Natural killer cell (primary cell): Measurements from ENCODE around the gene ABCB1. TPM values are rescaled to one million over a fixed set of nuclear protein-coding genes. Genes with fewer than 3 reads are reported as not detected.

ENCODE experiments used
- ATAC-seq, 3 donors: fragments of 150-1000 bp in 2 of 3; fragments of 200-7000 bp in 1 of 3; cut with Tn5 transposase; 1 replicate in 1 of 3; 2 replicates in 2 of 3; pipeline ENCODE4 v1.10.0; 2021; ENCODE audit warnings: mild to moderate bottlenecking in 2 of 3, moderate library complexity in 2 of 3
- DNase-seq, 2 donors: peaks; one replicate each; pipeline versions ENCODE4 v3.0.0 to v3.0.0-alpha.2; 2013 to 2021; ENCODE audit warnings: mixed read lengths in 1 of 2
- H3K27ac ChIP-seq: one replicate; pipeline ENCODE4 v1.5.1; 2013; ENCODE audit warnings: mild to moderate bottlenecking, low read length
- H3K27me3 ChIP-seq: one replicate; pipeline ENCODE4 v1.6.1; 2013; ENCODE audit warnings: low read length; ENCODE audit not compliant: control insufficient read depth, insufficient read depth
- H3K36me3 ChIP-seq: one replicate; pipeline ENCODE4 v1.6.1; 2013; ENCODE audit warnings: low read length; ENCODE audit not compliant: control insufficient read depth, insufficient read depth
- H3K4me1 ChIP-seq: one replicate; pipeline ENCODE4 v1.6.1; 2013; ENCODE audit warnings: low read length; ENCODE audit not compliant: control insufficient read depth, insufficient read depth
- H3K4me3 ChIP-seq: one replicate; pipeline ENCODE4 v1.5.1; 2013; ENCODE audit warnings: low read length
- H3K9me3 ChIP-seq: one replicate; pipeline ENCODE4 v1.6.1; 2013; ENCODE audit warnings: low read length; ENCODE audit not compliant: control insufficient read depth, insufficient read depth
- H3K27ac Mint-ChIP-seq, 2 donors: one replicate each; pipeline ENCODE4 v1.8.0; 2022; ENCODE audit warnings: mild to moderate bottlenecking in 2 of 2, mixed read lengths in 2 of 2, moderate library complexity in 1 of 2
- H3K27me3 Mint-ChIP-seq, 2 donors: one replicate each; pipeline ENCODE4 v1.8.0; 2022; ENCODE audit warnings: low read depth in 2 of 2, mixed read lengths in 2 of 2
- H3K36me3 Mint-ChIP-seq: one replicate; pipeline ENCODE4 v1.8.0; 2022; ENCODE audit warnings: mixed read lengths
- H3K4me1 Mint-ChIP-seq, 2 donors: one replicate each; pipeline ENCODE4 v1.8.0; 2022; ENCODE audit warnings: mixed read lengths in 2 of 2
- H3K4me3 Mint-ChIP-seq: one replicate; pipeline ENCODE4 v1.8.0; 2022; ENCODE audit warnings: mild to moderate bottlenecking, moderate library complexity, mixed read lengths
- H3K9me3 Mint-ChIP-seq, 2 donors: one replicate each; pipeline ENCODE4 v1.8.0; 2022; ENCODE audit warnings: mixed read lengths in 2 of 2
- CTCF ChIP-seq: fragments of 200-600 bp; IDR thresholded peaks from one replicate; pipeline ENCODE4 v1.8.0; 2022; ENCODE audit warnings: antibody characterized with exemption
- WGBS: methylation state at CpG from one replicate; pipeline ENCODE4 v1.1.7; 2013; ENCODE audit warnings: missing lambda C conversion rate; ENCODE audit not compliant: insufficient coverage; 5-methylcytosine and 5-hydroxymethylcytosine counted together
- intact Hi-C: fragments of 100-400 bp; cut with micrococcal nuclease; formaldehyde crosslinking; loops from one replicate; pipeline ENCODE4 v1.14.2; 2022
- total RNA-seq, 4 donors: library from RNA; stranded (reverse); fragments of 120-200 nt in 1 of 4; gene quantifications; one replicate each; pipeline versions ENCODE4 v1.2.3 to v1.2.4, GENCODE V29; 2013 to 2022

ABCB1 gene
- total RNA-seq, 3 donors from 2014 or later (not counting 1 experiment from before 2014, with no cell fraction given), result 62.8 to 99.5 (median 81.4) TPM

- peaks cover 28% of the 10 kb centered on the region for H3K36me3 Mint-ChIP-seq
These were observed 57.1 kb downstream of the ABCB1 start for GRCh38 chr7:87543623-87544022.

GRCh38 chr7:87541648-87542047 lies 59.0 kb downstream of the ABCB1 start:
- 93% methylated on average over 1 of the region's 1 CpG for WGBS
- intact Hi-C loops, result no loop called here
- DNase-seq (no peak), ATAC-seq (no peak)
- Mint-ChIP-seq H3K9me3 (no peaks in the 10 kb centered on the region), H3K4me3 (no peak overlapping the region), H3K4me1 (no peaks in the 10 kb centered on the region), H3K27me3 (no peaks in the 10 kb centered on the region), H3K36me3 (peaks cover 28% of the 10 kb centered on the region), H3K27ac (no peak overlapping the region)
- no peak overlapping the region for H3K4me3 ChIP-seq
- H3K27me3 ChIP-seq, result no peaks in the 10 kb centered on the region
- no peaks in the 10 kb centered on the region for H3K4me1 ChIP-seq
- TF ChIP-seq CTCF, result no peak
- H3K27ac ChIP-seq, result no peak overlapping the region
- H3K9me3 ChIP-seq, result no peaks in the 10 kb centered on the region
- peaks cover 64% of the 10 kb centered on the region for H3K36me3 ChIP-seq

More at GRCh38 chr7:87543623-87544022, 57.1 kb downstream of the ABCB1 start:
- no peak for ATAC-seq
- Histone ChIP-seq H3K27me3 (no peaks in the 10 kb centered on the region), H3K27ac (no peak overlapping the region), H3K4me3 (no peak overlapping the region), H3K4me1 (no peaks in the 10 kb centered on the region), H3K9me3 (no peaks in the 10 kb centered on the region), H3K36me3 (peaks cover 57% of the 10 kb centered on the region)
- TF ChIP-seq CTCF, result no peak
- DNase-seq, result no peak
- Mint-ChIP-seq H3K4me3 (no peak overlapping the region), H3K27me3 (no peaks in the 10 kb centered on the region), H3K27ac (no peak overlapping the region), H3K9me3 (no peaks in the 10 kb centered on the region), H3K4me1 (no peaks in the 10 kb centered on the region)
- 40% methylated on average over 1 of the region's 1 CpG for WGBS
- intact Hi-C loops, result no loop called here

GRCh38 chr7:87538052-87538451 lies 62.6 kb downstream of the ABCB1 start:
- Histone ChIP-seq H3K4me1 (no peaks in the 10 kb centered on the region), H3K4me3 (no peak overlapping the region), H3K27ac (no peak overlapping the region), H3K27me3 (no peaks in the 10 kb centered on the region), H3K9me3 (no peaks in the 10 kb centered on the region), H3K36me3 (peaks cover 49% of the 10 kb centered on the region)
- peaks cover 21% of the 10 kb centered on the region for H3K36me3 Mint-ChIP-seq
- TF ChIP-seq CTCF, result no peak
- no peak for ATAC-seq
- H3K9me3 Mint-ChIP-seq, result no peaks in the 10 kb centered on the region
- no peak for DNase-seq
- no peaks in the 10 kb centered on the region for H3K27me3 Mint-ChIP-seq
- 93% methylated on average over 1 of the region's 1 CpG for WGBS
- intact Hi-C loops, result no loop called here
- H3K4me3 Mint-ChIP-seq, result no peak overlapping the region
- no peaks in the 10 kb centered on the region for H3K4me1 Mint-ChIP-seq
- H3K27ac Mint-ChIP-seq, result no peak overlapping the region

GRCh38 chr7:87534072-87534471 lies 66.6 kb downstream of the ABCB1 start:
- no peaks in the 10 kb centered on the region for H3K9me3 Mint-ChIP-seq
- DNase-seq, result no peak
- WGBS, result 100% methylated on average over 2 of the region's 2 CpGs
- Histone ChIP-seq H3K36me3 (peaks cover 50% of the 10 kb centered on the region), H3K9me3 (no peaks in the 10 kb centered on the region), H3K4me1 (no peaks in the 10 kb centered on the region), H3K27me3 (no peaks in the 10 kb centered on the region), H3K4me3 (no peak overlapping the region), H3K27ac (no peak overlapping the region)
- H3K27ac Mint-ChIP-seq, result no peak overlapping the region
- H3K27me3 Mint-ChIP-seq, result no peaks in the 10 kb centered on the region
- ATAC-seq, result no peak
- H3K4me3 Mint-ChIP-seq, result no peak overlapping the region
- H3K4me1 Mint-ChIP-seq, result no peaks in the 10 kb centered on the region
- no peak for TF ChIP-seq CTCF
- peaks cover 6% of the 10 kb centered on the region for H3K36me3 Mint-ChIP-seq
- intact Hi-C loops, result no loop called here
